Cerebellar cortex (tissue), 1 donor: ENCODE measurements around the gene CYP19A1.
"Not testable (repeated sequence)": the region's sequence is repeated elsewhere in the genome, so short reads cannot be mapped to it uniquely, and the experiment has no call there.

ENCODE experiments used
- DNase-seq: peaks from one replicate; pipeline ENCODE4 v3.0.0-alpha.2; 2015; ENCODE audit warnings: low spot score

The CYP19A1 gene

GRCh38 chr15:51205050-51205975 is 133.1 kb downstream of the CYP19A1 start:
- no peak for DNase-seq

- no peak for DNase-seq
Observed at GRCh38 chr15:51203797-51204196, 134.6 kb downstream of the CYP19A1 start.

- no peak for DNase-seq
Observed at GRCh38 chr15:51202783-51203182, 135.6 kb downstream of the CYP19A1 start.

GRCh38 chr15:51201581-51201980 is 136.8 kb downstream of the CYP19A1 start:
- DNase-seq, result no peak

GRCh38 chr15:51200792-51201191 is 137.6 kb downstream of the CYP19A1 start:
- no peak for DNase-seq

GRCh38 chr15:51199541-51199940 is 138.9 kb downstream of the CYP19A1 start:
- DNase-seq, result no peak

GRCh38 chr15:51198701-51199232 is 139.6 kb downstream of the CYP19A1 start:
- no peak for DNase-seq

GRCh38 chr15:51195459-51195858 is 142.9 kb downstream of the CYP19A1 start:
- no peak for DNase-seq

- no peak for DNase-seq
Observed at GRCh38 chr15:51193979-51194378, 144.4 kb downstream of the CYP19A1 start.

GRCh38 chr15:51193526-51193925 is 144.9 kb downstream of the CYP19A1 start:
- no peak for DNase-seq

GRCh38 chr15:51192521-51193280 is 145.7 kb downstream of the CYP19A1 start:
- DNase-seq, result peak; percentile 70

- no peak for DNase-seq
Observed at GRCh38 chr15:51191766-51192165, 146.6 kb downstream of the CYP19A1 start.

GRCh38 chr15:51191072-51191670 is 147.2 kb downstream of the CYP19A1 start:
- no peak for DNase-seq

- no peak for DNase-seq
Observed at GRCh38 chr15:51190424-51191068, 147.8 kb downstream of the CYP19A1 start.

GRCh38 chr15:51189669-51190385 is 148.6 kb downstream of the CYP19A1 start:
- DNase-seq, result no peak

- not testable (repeated sequence) for DNase-seq
Observed at GRCh38 chr15:51188791-51189190, 149.6 kb downstream of the CYP19A1 start.

GRCh38 chr15:51186891-51187290 is 151.5 kb downstream of the CYP19A1 start:
- no peak for DNase-seq

GRCh38 chr15:51186181-51186705 is 152.2 kb downstream of the CYP19A1 start:
- DNase-seq, result peak; percentile 3

GRCh38 chr15:51185213-51186159 is 152.9 kb downstream of the CYP19A1 start:
- DNase-seq, result peak; percentile 4

GRCh38 chr15:51184627-51185026 is 153.8 kb downstream of the CYP19A1 start:
- no peak for DNase-seq
